H1 (cell line): Measurements from ENCODE around the gene PTER. TPM values are rescaled to one million over a fixed set of nuclear protein-coding genes. Genes with fewer than 3 reads are reported as not detected.

Experiments
- POLR2AphosphoS5 ChIP-seq: IDR thresholded peaks from 2 replicates; pipeline ENCODE4 v1.6.1; 2011; ENCODE audit warnings: low read depth, low read length
- polyA plus RNA-seq, 7 experiments: library from polyadenylated mRNA; depleted of rRNA in 3 of 7; stranded (reverse) in 5 of 7; unstranded in 2 of 7; fragments of >200 nt in 5 of 7; fragments of 200-250 nt in 2 of 7; gene quantifications; 1 replicate in 5 of 7; 2 replicates in 1 of 7; 4 replicates in 1 of 7; pipeline versions ENCODE4 v1.2.1 to v1.2.3, GENCODE V29; 2011 to 2013; ENCODE audit warnings: missing spikeins in 2 of 7, mixed read lengths in 2 of 7
- total RNA-seq: library from RNA; stranded (reverse); fragmentation: NEBNext Ultra II Directional; extraction: Animal tissue kit (Norgen Biotek cat#: 25700); gene quantifications from 2 replicates; pipeline ENCODE4 v1.2.1, GENCODE V29; 2021

Gene PTER
- total and polyA plus RNA-seq, 2 of the 8 experiments (the other 6 are each of a cell fraction or from before 2014, with no cell fraction given): 4.4 to 7.8 TPM

- TF ChIP-seq POLR2AphosphoS5: no peak
- TF ChIP-seq, all 59 proteins: peak for 0
Observed at GRCh38 chr10:16510843-16511242, 74.0 kb downstream of the PTER start (continued).
